HG02938 (cell line): Measurements from ENCODE around the gene FAM222A.

Source experiments
- ATAC-seq: cut with Tn5 transposase; IDR thresholded peaks from one replicate; pipeline ENCODE4 v1.9.1; 2021; ENCODE audit warnings: mild to moderate bottlenecking, moderate library complexity; ENCODE audit not compliant: unreplicated experiment

The FAM222A gene

GRCh38 chr12:109724321-109724892 lies 10.8 kb downstream of the FAM222A start:
- ATAC-seq, result no peak

- no peak for ATAC-seq
Measured at GRCh38 chr12:109725321-109726105, 11.9 kb downstream of the FAM222A start.

DNA sequence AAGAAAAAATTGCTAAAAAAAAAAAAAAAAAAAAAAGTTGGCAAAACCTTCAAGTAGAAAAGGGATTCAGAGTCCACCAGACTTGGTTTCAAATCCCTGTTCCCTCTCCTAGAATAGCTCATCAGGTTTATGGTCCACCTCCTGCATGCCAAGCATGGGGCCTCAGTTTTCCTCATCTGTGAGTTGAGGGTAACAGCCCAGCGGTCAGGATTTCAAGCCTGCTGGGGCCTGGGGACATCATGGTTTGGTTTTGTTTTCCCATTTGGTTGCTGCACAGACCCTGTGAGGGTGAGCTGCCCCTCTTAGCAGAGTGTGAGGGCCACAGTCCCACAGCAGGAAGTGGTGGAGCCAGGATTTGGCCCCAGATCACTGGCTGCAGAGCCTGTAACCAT lies 12.5 kb downstream of the FAM222A start:
- no peak for ATAC-seq

DNA sequence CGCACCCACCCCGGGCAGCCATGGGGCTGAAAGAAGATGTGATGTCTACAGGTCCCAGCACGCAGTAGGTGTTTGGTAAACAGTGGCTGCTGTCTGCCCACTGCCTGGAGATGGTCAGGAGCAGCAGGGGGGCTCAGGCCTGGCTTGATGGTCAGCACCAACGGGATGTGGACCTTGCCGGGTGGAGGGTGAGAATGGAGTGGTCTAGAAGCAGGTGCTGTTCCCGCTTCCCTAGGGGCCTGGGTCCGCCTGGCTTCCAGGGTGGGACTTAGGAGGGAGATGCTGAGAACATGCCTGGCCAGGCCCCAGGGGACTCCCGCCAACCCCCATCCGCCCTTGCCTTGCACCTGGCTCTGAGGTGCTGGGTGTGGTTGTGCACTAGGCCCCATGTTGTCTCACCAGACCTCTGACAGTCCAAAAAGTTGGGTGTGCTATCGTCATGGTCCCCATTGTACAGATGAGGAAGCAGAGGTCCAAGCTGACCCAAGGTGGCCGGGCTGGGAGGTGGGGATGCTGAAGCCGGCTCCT lies 12.9 kb downstream of the FAM222A start:
- ATAC-seq, result no peak

GRCh38 chr12:109727039-109727723 lies 13.6 kb downstream of the FAM222A start:
- ATAC-seq, result no peak

GRCh38 chr12:109727746-109728726 lies 14.4 kb downstream of the FAM222A start:
- no peak for ATAC-seq

- no peak for ATAC-seq
Measured at GRCh38 chr12:109728921-109729320, 15.3 kb downstream of the FAM222A start.

DNA sequence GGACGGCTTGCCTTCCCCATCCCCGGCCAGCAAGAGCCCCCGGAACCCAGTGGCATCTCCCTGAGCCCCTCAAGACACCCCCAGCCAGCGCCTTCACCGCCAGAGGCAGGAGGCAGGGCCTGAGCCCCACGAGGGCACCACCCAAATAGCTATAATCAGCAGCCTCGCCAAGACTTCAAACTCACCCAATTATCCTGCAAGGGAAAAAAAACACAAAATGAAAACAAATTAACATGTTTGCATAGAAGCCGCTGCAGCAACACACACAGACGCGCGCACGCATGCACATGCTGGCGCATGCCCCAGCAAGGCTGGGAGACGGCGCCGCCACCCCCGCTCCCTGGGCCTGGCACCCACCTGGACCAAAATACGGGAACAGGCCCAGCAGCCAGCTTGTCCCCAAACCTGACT lies 15.8 kb downstream of the FAM222A start:
- no peak for ATAC-seq

DNA sequence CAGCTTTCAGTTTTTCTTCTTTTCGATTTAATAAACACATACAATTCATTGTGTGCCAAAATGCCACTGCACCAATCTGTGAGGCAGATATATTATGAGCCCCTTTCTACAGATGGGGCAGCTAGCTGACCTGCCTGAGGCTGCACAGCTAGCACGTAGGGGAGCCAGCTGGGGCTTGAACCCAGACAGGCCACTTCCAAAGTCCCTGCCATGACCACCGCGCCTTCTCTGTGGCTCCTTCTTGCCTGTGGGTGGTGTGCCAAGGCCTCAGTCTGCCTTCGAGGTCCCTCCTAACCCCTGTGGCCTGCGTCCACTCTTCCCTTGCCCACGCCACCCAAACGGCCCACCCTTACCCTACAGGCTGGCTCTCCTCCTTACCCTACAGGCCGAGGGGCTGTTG lies 16.2 kb downstream of the FAM222A start:
- no peak for ATAC-seq

GRCh38 chr12:109730306-109731145 lies 16.9 kb downstream of the FAM222A start:
- no peak for ATAC-seq

DNA sequence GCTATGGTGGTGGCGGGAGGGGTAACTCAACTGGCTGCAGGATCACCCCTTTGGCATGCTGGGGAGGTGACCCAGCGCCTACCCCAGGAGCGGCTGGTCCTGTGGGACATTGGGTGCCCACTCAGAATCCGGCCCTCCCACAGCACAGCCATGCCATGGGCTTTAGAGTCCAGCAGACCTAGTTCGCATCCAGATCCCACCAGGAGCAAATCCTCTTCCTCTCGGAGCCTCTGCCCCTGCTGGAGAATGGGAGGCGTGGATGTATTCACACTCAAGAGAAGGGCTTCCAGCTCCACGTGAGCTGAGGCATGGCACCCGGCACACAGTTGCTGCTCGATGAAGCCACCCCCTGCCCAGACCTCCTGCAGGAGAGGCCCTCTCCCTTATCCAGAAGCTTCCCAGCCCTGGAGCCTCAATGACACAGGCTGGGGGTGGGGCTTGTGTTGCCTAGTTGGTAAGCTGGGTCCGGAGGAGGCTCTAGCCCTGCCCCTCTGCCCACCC lies 17.7 kb downstream of the FAM222A start:
- no peak for ATAC-seq

GRCh38 chr12:109731806-109732205 lies 18.2 kb downstream of the FAM222A start:
- no peak for ATAC-seq

DNA sequence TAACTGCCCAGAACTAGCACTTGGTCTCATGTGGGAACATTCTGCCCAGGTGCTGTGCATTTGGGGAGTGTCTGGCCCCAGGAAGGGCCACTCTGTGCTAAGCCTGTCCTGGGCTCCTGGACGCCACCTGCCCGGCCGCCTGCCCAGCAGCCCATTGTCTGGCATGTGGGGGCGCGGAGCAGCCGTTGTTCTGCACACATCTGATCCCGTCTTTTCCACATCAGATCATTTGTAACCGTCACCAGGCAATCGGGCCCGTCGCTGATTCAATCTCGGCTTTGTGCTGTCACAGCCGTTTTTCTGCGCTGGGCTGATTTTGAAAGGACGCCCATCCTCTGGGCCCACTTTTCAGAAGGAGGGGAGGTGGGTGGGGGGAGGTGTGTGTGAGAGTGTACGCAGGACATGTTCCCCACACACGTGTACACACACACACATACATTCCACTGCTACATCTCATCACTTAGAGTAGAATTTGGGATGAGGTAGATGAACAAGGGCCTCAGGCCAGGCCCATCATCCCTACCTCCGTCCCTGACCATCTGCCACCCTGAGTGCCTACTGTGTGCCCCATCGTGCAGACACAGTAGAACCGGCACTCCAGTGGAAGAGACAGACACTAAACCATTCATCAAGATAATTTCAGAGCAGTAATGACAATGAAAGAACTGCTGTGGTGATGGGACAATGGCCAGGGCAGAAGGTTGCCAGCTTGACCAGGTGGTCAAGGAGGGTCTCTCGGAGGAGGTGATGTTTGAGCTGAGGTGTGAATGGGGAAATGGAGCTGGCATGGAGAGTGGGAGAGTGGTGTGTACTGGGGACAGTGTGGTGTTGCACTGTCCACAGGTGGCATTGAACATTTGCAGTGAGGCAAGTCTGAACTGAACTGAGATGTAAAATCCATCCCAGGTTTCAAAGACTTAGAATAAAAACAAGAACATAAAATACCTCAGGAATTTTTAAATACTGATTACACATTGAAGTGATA lies 19.0 kb downstream of the FAM222A start:
- no peak for ATAC-seq

DNA sequence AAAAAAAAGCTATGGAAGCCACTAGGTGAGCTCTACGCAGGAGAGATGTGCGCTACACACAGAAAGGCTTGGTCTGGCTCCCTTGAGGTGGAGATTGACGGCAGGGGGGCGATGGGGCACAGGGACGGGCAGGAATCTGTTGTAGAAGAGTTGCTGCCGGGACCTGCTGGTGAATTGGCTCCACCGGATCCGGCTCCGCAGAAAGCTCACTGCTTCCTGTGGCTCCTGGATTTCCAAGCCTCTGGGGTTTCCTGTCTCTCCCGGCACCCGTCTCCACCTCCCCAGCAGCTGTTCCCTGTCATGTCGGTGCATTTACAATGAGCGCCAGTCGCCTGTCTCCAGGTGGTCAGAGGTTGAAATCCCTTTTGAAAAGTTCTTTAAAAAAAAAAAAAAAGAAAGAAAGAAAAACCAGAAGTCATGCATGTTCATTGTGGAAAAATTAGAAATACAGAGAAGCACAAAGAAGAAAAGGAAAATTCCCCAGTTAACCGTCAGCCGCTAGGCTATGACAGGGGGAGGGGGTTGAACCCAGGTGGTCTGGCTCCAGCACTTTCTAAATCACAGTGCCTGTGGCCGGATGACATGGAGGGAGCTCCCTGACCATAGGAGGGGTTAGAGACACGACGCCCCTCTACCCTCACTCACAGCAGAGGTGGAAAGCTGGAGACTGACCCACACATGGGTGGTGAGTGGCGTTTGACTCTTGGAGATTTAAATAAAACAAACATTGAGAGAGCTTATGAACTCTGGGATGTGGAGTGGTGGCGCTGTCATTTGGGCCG lies 20.8 kb downstream of the FAM222A start:
- ATAC-seq, result no peak

GRCh38 chr12:109735051-109735521 lies 21.5 kb downstream of the FAM222A start:
- ATAC-seq, result no peak

DNA sequence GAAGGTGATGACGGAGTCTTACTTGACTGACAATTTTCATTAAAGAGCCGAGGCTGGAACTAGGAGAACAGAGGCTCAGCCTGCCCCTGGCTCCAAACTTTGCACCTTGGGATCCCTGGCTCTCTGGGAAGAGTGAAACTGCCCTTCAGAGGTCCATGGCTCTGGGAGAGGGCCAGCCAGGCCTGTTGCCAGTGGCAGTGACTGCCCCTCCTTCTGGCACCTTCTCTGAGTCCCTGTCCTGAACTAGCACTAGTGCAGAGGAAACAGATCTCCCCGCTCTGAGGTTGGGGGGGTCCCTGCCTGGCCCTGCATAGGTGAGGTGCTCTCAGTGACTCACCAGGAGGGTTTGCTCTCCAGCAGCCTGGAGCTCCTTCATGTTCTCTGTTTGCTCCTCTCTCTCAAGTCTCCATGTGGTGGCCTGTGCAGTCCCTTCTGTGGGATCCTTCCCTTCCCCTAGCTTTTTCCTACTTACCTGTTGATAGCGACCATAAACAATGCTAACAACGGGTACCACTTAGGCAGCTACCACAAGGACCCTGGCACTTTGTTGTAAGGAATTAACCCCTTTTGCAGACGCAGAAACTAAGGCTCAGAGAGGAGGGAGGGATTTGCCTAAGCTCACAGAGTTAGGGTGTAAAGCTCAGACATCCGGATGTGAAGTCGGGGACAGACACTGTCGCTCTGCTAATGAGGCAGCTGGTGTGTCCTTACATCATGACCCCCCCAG lies 22.4 kb downstream of the FAM222A start:
- ATAC-seq, result no peak
